HepG2 (cell line): ENCODE results near the gene GCG. TPM values are rescaled to one million over a fixed set of nuclear protein-coding genes. Genes with fewer than 3 reads are reported as not detected.

Experiments
- ELF3 ChIP-seq: IDR thresholded peaks from 2 replicates; pipeline ENCODE4 v1.6.1; 2016; ENCODE audit warnings: missing genetic modification reagents, missing compliant biosample characterization
- KDM4B ChIP-seq: sonication (generic); formaldehyde crosslinking; IDR thresholded peaks from 2 replicates; pipeline ENCODE4 v1.4.0; 2020; ENCODE audit warnings: missing genetic modification reagents
- RXRB ChIP-seq: IDR thresholded peaks from 2 replicates; pipeline ENCODE4 v1.6.1; 2016; ENCODE audit warnings: borderline replicate concordance, missing genetic modification reagents, missing compliant biosample characterization
- SMC3 ChIP-seq: IDR thresholded peaks from 2 replicates; pipeline ENCODE4 v1.6.1; 2011; ENCODE audit warnings: low read length, improper control_type of control experiment
- TMF1 ChIP-seq: sonication (generic); formaldehyde crosslinking; IDR thresholded peaks from 2 replicates; pipeline ENCODE4 v1.8.1; 2022; ENCODE audit warnings: low read depth, missing genetic modification reagents
- polyA plus RNA-seq, 8 experiments: library from polyadenylated mRNA; depleted of rRNA in 3 of 8; stranded (reverse) in 7 of 8; unstranded in 1 of 8; fragments of >200 nt; fragmentation: Illumina TruSeq in 4 of 8; extraction: Trizol in 4 of 8; gene quantifications; 2 replicates each; pipeline versions ENCODE4 v1.2.1 to v1.2.3, GENCODE V29; 2011 to 2016; ENCODE audit warnings: low read depth in 4 of 8, missing spikeins in 1 of 8, mixed read lengths in 1 of 8; ENCODE audit not compliant: insufficient read depth in 1 of 8
- total RNA-seq, 5 experiments: library from RNA; depleted of rRNA; stranded (reverse); fragments of >200 nt; fragmentation: Illumina TruSeq; extraction: Trizol; gene quantifications; 2 replicates each; pipeline ENCODE4 v1.2.3, GENCODE V29; 2016; ENCODE audit warnings: low read depth in 1 of 5
- TF ChIP-seq, protein P1 (sequence below): sonication (generic); formaldehyde crosslinking; IDR thresholded peaks from 2 replicates; pipeline ENCODE4 v1.4.0; 2020; ENCODE audit warnings: missing genetic modification reagents
- TF ChIP-seq, protein P2 (sequence below): sonication (generic); formaldehyde crosslinking; IDR thresholded peaks from 2 replicates; pipeline ENCODE4 v1.5.0; 2020; ENCODE audit warnings: mild to moderate bottlenecking, low read depth, missing genetic modification reagents, borderline replicate concordance
- TF ChIP-seq, protein P3 (sequence below): IDR thresholded peaks from 2 replicates; pipeline ENCODE4 v1.6.1; 2012; ENCODE audit warnings: low read length, improper control_type of control experiment

GCG gene
- total and polyA plus RNA-seq, 2 of the 13 experiments (the other 11 are each of a cell fraction or from before 2014, with no cell fraction given), result not detected

DNA sequence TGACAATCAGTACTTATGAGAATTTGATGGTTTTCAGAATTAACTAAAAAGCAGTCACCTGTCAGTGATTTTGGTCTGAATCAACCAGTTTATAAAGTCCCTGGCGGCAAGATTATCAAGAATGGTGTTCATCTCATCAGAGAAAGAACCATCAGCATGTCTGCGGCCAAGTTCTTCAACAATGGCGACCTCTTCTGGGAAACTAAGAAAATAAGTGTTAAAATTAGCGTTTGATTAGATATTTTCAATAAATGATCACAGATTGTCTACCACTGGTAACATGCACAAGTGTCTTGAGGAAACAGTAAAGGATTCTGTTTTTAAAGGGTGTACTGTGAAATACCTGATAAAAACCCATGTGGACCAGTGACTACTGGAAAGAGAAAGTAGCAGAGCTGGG, 8.1 kb downstream of the GCG start (continued):
- TF ChIP-seq, protein P1, sequence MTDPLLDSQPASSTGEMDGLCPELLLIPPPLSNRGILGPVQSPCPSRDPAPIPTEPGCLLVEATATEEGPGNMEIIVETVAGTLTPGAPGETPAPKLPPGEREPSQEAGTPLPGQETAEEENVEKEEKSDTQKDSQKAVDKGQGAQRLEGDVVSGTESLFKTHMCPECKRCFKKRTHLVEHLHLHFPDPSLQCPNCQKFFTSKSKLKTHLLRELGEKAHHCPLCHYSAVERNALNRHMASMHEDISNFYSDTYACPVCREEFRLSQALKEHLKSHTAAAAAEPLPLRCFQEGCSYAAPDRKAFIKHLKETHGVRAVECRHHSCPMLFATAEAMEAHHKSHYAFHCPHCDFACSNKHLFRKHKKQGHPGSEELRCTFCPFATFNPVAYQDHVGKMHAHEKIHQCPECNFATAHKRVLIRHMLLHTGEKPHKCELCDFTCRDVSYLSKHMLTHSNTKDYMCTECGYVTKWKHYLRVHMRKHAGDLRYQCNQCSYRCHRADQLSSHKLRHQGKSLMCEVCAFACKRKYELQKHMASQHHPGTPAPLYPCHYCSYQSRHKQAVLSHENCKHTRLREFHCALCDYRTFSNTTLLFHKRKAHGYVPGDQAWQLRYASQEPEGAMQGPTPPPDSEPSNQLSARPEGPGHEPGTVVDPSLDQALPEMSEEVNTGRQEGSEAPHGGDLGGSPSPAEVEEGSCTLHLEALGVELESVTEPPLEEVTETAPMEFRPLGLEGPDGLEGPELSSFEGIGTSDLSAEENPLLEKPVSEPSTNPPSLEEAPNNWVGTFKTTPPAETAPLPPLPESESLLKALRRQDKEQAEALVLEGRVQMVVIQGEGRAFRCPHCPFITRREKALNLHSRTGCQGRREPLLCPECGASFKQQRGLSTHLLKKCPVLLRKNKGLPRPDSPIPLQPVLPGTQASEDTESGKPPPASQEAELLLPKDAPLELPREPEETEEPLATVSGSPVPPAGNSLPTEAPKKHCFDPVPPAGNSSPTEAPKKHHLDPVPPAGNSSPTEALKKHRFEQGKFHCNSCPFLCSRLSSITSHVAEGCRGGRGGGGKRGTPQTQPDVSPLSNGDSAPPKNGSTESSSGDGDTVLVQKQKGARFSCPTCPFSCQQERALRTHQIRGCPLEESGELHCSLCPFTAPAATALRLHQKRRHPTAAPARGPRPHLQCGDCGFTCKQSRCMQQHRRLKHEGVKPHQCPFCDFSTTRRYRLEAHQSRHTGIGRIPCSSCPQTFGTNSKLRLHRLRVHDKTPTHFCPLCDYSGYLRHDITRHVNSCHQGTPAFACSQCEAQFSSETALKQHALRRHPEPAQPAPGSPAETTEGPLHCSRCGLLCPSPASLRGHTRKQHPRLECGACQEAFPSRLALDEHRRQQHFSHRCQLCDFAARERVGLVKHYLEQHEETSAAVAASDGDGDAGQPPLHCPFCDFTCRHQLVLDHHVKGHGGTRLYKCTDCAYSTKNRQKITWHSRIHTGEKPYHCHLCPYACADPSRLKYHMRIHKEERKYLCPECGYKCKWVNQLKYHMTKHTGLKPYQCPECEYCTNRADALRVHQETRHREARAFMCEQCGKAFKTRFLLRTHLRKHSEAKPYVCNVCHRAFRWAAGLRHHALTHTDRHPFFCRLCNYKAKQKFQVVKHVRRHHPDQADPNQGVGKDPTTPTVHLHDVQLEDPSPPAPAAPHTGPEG (CRISPR knock-in tag), result no peak
- TF ChIP-seq, protein P2, sequence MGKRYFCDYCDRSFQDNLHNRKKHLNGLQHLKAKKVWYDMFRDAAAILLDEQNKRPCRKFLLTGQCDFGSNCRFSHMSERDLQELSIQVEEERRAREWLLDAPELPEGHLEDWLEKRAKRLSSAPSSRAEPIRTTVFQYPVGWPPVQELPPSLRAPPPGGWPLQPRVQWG (CRISPR knock-in tag), result no peak
- TF ChIP-seq ELF3 (CRISPR knock-in tag), result no peak
- TF ChIP-seq, protein P3, sequence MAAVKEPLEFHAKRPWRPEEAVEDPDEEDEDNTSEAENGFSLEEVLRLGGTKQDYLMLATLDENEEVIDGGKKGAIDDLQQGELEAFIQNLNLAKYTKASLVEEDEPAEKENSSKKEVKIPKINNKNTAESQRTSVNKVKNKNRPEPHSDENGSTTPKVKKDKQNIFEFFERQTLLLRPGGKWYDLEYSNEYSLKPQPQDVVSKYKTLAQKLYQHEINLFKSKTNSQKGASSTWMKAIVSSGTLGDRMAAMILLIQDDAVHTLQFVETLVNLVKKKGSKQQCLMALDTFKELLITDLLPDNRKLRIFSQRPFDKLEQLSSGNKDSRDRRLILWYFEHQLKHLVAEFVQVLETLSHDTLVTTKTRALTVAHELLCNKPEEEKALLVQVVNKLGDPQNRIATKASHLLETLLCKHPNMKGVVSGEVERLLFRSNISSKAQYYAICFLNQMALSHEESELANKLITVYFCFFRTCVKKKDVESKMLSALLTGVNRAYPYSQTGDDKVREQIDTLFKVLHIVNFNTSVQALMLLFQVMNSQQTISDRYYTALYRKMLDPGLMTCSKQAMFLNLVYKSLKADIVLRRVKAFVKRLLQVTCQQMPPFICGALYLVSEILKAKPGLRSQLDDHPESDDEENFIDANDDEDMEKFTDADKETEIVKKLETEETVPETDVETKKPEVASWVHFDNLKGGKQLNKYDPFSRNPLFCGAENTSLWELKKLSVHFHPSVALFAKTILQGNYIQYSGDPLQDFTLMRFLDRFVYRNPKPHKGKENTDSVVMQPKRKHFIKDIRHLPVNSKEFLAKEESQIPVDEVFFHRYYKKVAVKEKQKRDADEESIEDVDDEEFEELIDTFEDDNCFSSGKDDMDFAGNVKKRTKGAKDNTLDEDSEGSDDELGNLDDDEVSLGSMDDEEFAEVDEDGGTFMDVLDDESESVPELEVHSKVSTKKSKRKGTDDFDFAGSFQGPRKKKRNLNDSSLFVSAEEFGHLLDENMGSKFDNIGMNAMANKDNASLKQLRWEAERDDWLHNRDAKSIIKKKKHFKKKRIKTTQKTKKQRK, result no peak
- TF ChIP-seq TMF1 (CRISPR knock-in tag), result no peak
- no peak for TF ChIP-seq KDM4B (CRISPR knock-in tag)
- no peak for TF ChIP-seq RXRB (CRISPR knock-in tag)
- TF ChIP-seq SMC3, result 0 out of 2 replicates have a peak, but pooled peaks have one; percentile 13
- TF ChIP-seq, all 625 proteins: peak for 3
